Measurements from ENCODE around the gene PCDH1.

Gene PCDH1

GRCh38 chr5:141857226-141857625 is 21.0 kb downstream of the PCDH1 start:
- in situ Hi-C loops (cut with HindIII; ENCODE audit: low sequenced_read_pairs) = no loop called here

DNA sequence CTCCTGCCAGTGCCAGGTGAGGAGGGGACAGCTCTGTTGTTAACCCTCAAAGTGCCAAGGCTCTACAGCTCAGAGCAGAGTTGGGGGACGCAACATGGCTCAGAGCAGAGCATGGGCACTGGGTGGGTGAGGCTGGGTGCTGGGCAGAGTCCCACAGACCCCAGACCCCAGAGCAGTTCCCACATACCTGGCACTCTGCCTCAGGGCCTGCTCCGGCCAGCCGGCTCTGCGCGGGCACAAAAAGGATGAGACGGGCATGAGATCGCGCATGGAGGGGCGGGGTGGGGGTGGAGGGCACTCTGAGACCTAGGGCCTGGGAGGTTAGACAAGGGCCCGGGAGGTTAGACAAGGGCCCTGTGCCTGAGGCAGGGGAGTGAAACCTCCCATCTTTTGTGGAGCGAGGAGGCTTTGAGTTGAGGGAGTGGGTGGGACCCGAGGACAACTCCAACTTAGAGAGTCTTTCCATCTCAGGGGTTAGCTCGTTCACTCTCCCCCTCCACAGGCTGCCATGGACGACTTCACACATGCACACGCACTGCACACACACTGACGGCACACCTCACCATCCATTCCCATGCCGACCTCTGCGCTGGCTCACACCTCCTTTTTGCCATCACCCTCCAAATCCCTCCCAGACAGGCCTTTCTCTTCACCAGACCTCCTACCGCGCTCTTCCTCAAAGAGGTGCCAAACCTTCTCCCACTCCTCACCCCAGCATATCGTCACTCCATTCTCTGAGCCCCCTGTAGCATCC is 22.0 kb downstream of the PCDH1 start:
- in situ Hi-C loops (cut with HindIII; ENCODE audit: low sequenced_read_pairs) = no loop called here

GRCh38 chr5:141855265-141856036 is 22.8 kb downstream of the PCDH1 start:
- in situ Hi-C loops (cut with HindIII; ENCODE audit: low sequenced_read_pairs) = no loop called here

GRCh38 chr5:141853895-141854626 is 24.1 kb downstream of the PCDH1 start:
- in situ Hi-C loops (cut with HindIII; ENCODE audit: low sequenced_read_pairs) = no loop called here

DNA sequence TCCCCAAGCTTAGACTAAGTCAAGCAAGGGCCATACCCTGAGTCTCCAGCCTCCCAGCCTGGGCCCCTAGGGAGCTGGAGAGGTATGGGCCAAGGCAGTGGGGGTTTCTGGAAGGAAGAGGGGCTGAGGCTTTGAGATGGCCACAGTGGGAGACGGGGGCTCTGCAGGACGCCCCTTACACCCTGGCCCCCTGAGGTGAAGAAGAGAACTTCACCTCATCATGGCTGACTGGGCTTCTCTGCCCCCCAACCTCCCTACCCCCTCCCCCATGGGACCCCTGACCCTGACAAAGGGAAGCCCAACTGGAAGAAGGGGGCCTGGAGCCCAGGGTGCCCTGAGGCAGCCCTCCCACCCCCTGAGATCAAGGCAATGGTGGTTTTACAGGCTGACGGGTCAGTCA is 25.8 kb downstream of the PCDH1 start:
- in situ Hi-C loops (cut with HindIII; ENCODE audit: low sequenced_read_pairs) = no loop called here

DNA sequence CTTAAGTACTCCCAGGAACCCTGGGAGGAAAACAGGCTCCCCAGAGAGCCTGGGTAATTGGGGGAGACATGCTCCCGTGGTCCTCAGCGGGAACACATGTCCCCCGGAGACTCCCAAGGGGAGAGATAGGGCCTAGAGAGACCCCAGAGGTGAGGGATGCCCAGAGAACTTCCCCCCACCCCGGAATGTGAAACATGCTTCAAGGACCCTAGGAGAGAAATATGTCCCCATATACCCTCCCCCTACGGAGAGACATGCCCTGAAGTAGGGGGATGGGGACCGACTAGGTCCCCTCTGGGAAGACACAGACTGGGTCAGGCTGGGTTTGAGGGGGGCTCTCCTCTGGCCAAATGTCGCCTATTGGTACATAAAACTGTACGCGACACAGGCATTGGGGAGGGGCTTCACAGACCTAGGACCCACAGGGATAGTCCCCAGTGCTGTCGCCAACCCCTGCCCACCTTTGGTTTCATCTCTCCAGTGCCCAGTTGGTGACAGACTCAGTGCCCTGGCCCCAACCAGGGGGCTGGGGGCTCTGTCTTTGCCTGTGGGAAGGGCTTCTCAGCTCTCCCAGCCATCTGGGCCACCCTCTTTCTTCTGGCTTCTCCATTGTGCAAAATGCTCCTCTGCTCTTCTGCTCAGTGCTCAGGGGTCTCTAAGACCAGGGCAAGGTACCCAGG is 26.9 kb downstream of the PCDH1 start:
- in situ Hi-C loops (cut with HindIII; ENCODE audit: low sequenced_read_pairs) = no loop called here

GRCh38 chr5:141850786-141851185 is 27.4 kb downstream of the PCDH1 start:
- in situ Hi-C loops (cut with HindIII; ENCODE audit: low sequenced_read_pairs) = no loop called here

DNA sequence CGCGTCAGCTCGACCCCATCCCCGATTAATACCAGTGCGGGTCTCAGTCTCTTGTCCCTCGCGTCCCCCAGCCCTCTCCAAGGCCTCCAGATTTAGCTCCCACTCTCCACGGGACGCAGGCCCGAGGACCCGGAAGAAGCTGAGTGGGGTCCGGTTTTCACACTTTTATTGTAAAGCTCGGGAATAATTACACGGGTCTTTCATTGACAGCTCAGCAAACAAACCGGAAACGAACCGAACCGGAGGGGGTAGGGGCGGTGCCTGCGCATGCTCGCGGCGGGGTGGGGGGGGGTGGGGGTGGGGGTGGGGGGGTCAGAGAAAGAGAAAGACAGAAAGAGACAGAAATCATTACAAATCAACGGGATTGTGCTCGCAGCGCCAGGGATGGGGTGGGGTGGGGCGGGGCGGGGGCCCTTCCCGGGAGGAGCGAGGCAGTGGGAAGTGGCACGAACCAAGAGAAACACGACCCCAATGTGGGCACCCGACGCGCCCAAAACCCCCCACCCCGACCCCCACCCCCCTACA is 27.9 kb downstream of the PCDH1 start:
- in situ Hi-C loops (cut with HindIII; ENCODE audit: low sequenced_read_pairs) = no loop called here

- in situ Hi-C loops (cut with HindIII; ENCODE audit: low sequenced_read_pairs) = no loop called here
Measured at GRCh38 chr5:141849415-141850243, 28.6 kb downstream of the PCDH1 start.

GRCh38 chr5:141848744-141849414 is 29.3 kb downstream of the PCDH1 start:
- in situ Hi-C loops (cut with HindIII; ENCODE audit: low sequenced_read_pairs) = no loop called here

- in situ Hi-C loops (cut with HindIII; ENCODE audit: low sequenced_read_pairs) = no loop called here
Measured at GRCh38 chr5:141846031-141846430, 32.2 kb downstream of the PCDH1 start.

DNA sequence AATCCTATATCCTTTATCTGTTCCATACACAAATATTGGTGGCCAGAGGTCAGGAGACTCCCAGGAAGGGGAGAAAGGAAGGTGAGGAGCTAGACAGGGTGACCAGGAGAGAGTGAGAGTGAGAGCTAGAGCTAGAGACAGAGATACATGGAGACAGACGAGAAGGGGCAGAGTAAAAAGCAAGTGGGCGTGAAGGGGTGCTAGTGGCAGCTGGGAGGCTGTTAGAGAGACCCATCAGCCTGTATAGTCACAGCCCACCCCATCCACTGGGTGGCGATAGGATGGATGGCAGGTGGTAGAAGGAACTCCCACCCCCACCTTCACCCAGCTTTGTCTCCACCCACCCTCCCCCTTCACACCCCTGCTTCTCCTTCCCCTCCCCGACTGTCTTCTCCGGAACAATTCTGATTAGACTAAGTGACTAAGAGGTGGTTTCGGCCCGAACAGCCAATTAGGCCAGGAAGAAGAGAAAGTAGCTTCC is 32.8 kb downstream of the PCDH1 start:
- in situ Hi-C loops (cut with HindIII; ENCODE audit: low sequenced_read_pairs) = no loop called here

GRCh38 chr5:141844414-141845097 is 33.7 kb downstream of the PCDH1 start:
- in situ Hi-C loops (cut with HindIII; ENCODE audit: low sequenced_read_pairs) = no loop called here

DNA sequence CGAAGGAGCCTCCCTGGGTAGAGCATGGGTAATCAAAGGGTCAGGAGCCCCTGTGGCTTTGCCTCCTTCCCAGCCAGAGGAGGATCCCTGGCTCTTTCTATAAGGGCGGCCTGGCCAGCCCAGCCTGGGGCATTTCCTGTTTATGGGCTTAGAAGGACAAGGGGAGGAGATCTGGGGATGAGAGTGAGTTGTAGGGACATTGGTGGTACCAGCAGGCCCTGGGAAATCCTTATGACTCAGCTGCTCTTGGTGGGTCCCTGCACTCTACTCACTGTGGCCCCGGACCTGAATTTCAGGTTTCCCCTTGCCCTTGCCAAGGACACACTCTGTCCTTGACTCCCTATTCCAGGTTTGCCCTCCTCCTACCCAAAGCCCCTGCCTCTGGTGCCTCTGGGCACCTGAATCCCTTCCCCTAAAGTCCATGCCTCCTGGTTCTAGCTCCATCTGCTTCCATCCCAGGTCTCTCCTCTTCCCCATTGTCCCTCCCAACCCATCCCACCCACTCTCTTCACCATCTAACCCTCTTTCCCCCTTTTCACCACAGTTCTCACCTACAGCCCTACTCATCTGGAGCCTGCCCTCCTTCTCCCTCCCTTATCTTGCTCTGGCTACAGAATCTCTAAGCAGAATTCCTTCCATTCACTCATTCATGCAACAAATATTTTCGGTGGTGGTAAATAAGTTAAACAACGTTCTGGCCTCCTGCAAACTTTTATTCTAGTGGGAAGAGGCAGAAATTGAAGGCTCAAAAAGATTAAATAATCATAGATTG is 34.9 kb downstream of the PCDH1 start:
- in situ Hi-C loops (cut with HindIII; ENCODE audit: low sequenced_read_pairs) = no loop called here

- in situ Hi-C loops (cut with HindIII; ENCODE audit: low sequenced_read_pairs) = no loop called here
Measured at GRCh38 chr5:141841378-141842180, 36.6 kb downstream of the PCDH1 start.

- in situ Hi-C loops (cut with HindIII; ENCODE audit: low sequenced_read_pairs) = no loop called here
Measured at GRCh38 chr5:141840826-141841360, 37.3 kb downstream of the PCDH1 start.

DNA sequence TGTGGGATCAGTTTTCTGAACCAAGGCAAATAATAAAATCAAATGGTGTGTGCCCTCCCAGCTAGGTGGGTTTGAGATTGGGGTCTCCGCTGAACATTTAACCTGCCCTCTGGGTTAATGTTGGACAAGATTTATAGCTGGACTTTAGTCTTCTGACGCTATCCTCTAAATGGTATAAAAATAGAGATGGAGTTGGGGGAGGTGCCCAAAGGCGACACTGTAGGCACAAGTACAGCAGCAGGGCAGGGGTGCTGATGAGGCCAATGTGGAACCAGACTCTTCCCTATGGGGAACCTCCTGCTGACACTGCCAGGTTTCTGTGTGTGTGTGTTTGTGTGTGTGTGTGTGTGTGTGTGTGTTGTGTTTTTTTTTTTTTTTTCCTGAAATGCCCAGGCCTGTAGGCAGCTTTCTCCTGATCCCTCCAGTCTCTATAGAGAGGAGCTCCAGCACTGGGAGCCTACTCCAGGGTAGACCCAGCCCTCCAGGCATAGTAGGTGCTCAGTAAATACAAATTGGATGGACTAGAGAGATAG is 37.9 kb downstream of the PCDH1 start:
- in situ Hi-C loops (cut with HindIII; ENCODE audit: low sequenced_read_pairs) = no loop called here
